ENCODE results near the gene OARD1. TPM values are rescaled to one million over a fixed set of nuclear protein-coding genes. Genes with fewer than 3 reads are reported as not detected.
A peak's percentile ranks its signal among the peaks of the same experiment; 100 is the strongest.

Gene OARD1
- total and polyA plus RNA-seq, 7 experiments from 2014 or later, result 31.1 to 55.8 (median 44.6) TPM

DNA sequence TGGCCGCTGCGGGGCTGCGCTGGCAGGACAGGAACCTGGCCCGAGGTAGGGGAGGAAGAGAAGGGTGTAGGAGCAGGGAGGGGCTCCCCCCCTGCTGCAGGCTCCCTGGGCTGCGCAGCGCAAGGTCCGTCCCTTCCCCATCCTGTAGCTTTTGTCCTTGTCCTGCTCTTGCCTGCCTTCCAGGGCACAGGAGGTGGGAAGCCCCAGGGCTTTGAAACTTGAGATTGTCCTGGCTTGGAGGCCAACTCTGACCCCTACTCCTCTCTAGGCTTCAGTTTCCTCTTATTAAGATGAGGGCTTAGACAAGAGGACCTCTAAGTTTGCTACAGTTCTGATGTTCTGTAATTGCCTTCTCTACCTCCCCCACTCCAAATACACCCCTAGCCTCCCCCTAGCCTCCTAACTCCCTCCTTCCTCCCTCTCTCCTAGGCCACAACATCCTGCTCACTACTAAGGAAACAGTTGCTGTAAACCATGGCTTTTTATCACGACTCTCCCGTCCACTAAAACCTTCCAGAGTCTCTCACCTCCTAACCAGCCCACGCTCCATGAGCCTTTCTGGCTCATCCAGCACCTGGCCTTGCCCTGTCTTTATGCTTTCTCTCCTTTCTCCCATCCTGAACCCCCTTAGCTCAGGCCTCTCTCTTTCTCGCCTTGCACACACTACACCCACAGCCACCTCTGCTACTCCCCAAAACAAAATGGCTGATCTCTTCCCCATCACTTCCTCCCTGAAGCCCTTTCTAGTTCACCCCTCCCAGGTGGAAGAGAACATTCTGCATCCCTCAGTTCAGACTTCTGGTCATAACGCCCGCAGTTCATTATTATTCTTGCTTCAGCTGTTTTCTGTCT, 43.4 kb downstream of the OARD1 start:
- CTCF ChIA-PET, result interaction anchor here (0.6 to 3.7 kb wide), 13 partner anchors 9 to 42 kb away, joined by 3 to 29 read pairs (median 4); partner anchors contain the start of gene UNC5CL
- H3K4me1 Mint-ChIP-seq, result peaks cover 17 to 25% (median 22%) of the 10 kb centered on the region in 7 donors
- Histone ChIP-seq H3K36me3 (ENCODE audit: control insufficient read depth in 2 of 3, insufficient read depth in 3 of 3, low read length in 3 of 3) (no peaks in the 10 kb centered on the region), H3K27ac (ENCODE audit: low read depth, low read length) (peak overlapping the region; percentile 53), H3K9me3 (ENCODE audit: control insufficient read depth in 2 of 3, low read length in 3 of 3) (no peaks in the 10 kb centered on the region), H3K27me3 (ENCODE audit: control insufficient read depth in 2 of 2, insufficient read depth in 2 of 2, low read length in 2 of 2) (no peaks in the 10 kb centered on the region), H3K4me3 (ENCODE audit: low read length) (peak overlapping the region; percentile 70), H3K4me1 (ENCODE audit: control insufficient read depth in 2 of 2, insufficient read depth in 2 of 2, low read length in 2 of 2) (peaks cover 6 to 16% of the 10 kb centered on the region in 2 donors)
- H3K4me3 Mint-ChIP-seq, result peak overlapping the region; percentile 86 to 91 (median 88)
- no peaks in the 10 kb centered on the region for H3K9me3 Mint-ChIP-seq
- peaks cover 0 to 6% (median 0%) of the 10 kb centered on the region in 5 donors for H3K36me3 Mint-ChIP-seq
- intact Hi-C loops (cut with micrococcal nuclease), result loop anchor here (1.0 to 10.0 kb wide), 6 partner anchors 11 to 1684 kb away; partner anchors contain the start of genes NFYA (in 1 of the 2), OARD1 (in 1 of the 2) and UNC5CL (in 1 of the 2)
- peak in 4 of 9 donors; percentile 5 to 21 (median 9) for DNase-seq
- H3K27ac Mint-ChIP-seq, result peak overlapping the region; percentile 71 to 94 (median 79)
- peak; percentile 41 for ATAC-seq
- POLR2A ChIA-PET, result interaction anchor here (0.6 to 2.2 kb wide), 3 partner anchors 36 to 44 kb away, joined by 3 to 6 read pairs (median 3); partner anchors contain the start of genes NFYA and OARD1
- H3K27me3 Mint-ChIP-seq, result no peaks in the 10 kb centered on the region

- H3K27me3 ChIP-seq (ENCODE audit: control insufficient read depth in 2 of 2, insufficient read depth in 2 of 2, low read length in 2 of 2), result no peaks in the 10 kb centered on the region
- H3K27ac ChIP-seq (ENCODE audit: low read depth, low read length), result peak overlapping the region; percentile 53
- H3K27me3 Mint-ChIP-seq, result no peaks in the 10 kb centered on the region
- H3K9me3 ChIP-seq (ENCODE audit: control insufficient read depth in 2 of 3, low read length in 3 of 3), result no peaks in the 10 kb centered on the region
- peak; percentile 94 for ATAC-seq
- DNase-seq, result peak; percentile 38 to 92 (median 73)
- peak overlapping the region; percentile 69 to 92 (median 87) for H3K27ac Mint-ChIP-seq
- intact Hi-C loops (cut with micrococcal nuclease), result loop anchor here (1.0 to 10.0 kb wide), 8 partner anchors 11 to 1683 kb away; partner anchors contain the start of genes NFYA (in 2 of the 2), OARD1 (in 2 of the 2) and UNC5CL (in 1 of the 2)
- H3K4me1 Mint-ChIP-seq, result peaks cover 17 to 25% (median 22%) of the 10 kb centered on the region in 7 donors
- ChIA-PET POLR2A (interaction anchor here (0.6 to 2.2 kb wide), 3 partner anchors 36 to 45 kb away, joined by 3 to 6 read pairs (median 3); partner anchors contain the start of genes NFYA and OARD1), CTCF (interaction anchor here (0.6 to 3.7 kb wide), 19 partner anchors 8 to 61 kb away, joined by 3 to 29 read pairs (median 4); partner anchors contain the start of genes NFYA, OARD1 and UNC5CL)
- H3K4me1 ChIP-seq (ENCODE audit: control insufficient read depth in 2 of 2, insufficient read depth in 2 of 2, low read length in 2 of 2), result peaks cover 6 to 16% of the 10 kb centered on the region in 2 donors
- peak overlapping the region; percentile 86 to 91 (median 88) for H3K4me3 Mint-ChIP-seq
- no peaks in the 10 kb centered on the region for H3K9me3 Mint-ChIP-seq
- H3K4me3 ChIP-seq (ENCODE audit: low read length), result peak overlapping the region; percentile 70
- no peaks in the 10 kb centered on the region for H3K36me3 ChIP-seq (ENCODE audit: control insufficient read depth in 2 of 3, insufficient read depth in 3 of 3, low read length in 3 of 3)
- H3K36me3 Mint-ChIP-seq, result peaks cover 0 to 4% (median 0%) of the 10 kb centered on the region in 5 donors
Measured at GRCh38 chr6:41027799-41028560, 44.2 kb downstream of the OARD1 start.

DNA sequence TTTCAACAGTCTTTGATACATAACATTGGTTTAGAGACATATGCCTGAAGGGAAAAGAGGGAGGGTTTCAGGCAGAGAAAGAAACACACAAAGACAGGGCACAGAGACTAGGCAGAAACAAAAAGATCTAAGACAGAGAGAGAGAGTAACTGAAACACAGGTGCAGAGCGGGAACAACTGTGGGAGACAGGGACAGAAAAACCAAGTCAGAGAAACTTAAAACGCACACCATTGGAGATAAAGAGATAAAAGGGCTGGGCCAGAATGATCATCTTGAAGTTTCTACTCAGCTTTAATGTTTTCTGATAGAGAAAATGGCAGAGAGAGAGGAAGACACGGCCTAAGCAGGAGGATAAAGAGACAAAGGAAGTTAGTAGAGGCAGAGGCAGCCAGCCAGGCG, 44.9 kb downstream of the OARD1 start:
- no peaks in the 10 kb centered on the region for H3K9me3 Mint-ChIP-seq
- peaks cover 17 to 25% (median 22%) of the 10 kb centered on the region in 7 donors for H3K4me1 Mint-ChIP-seq
- peaks cover 0 to 4% (median 0%) of the 10 kb centered on the region in 5 donors for H3K36me3 Mint-ChIP-seq
- Histone ChIP-seq H3K36me3 (ENCODE audit: control insufficient read depth in 2 of 3, insufficient read depth in 3 of 3, low read length in 3 of 3) (no peaks in the 10 kb centered on the region), H3K4me3 (ENCODE audit: low read length) (peak overlapping the region; percentile 70), H3K27ac (ENCODE audit: low read depth, low read length) (peak overlapping the region; percentile 53), H3K4me1 (ENCODE audit: control insufficient read depth in 2 of 2, insufficient read depth in 2 of 2, low read length in 2 of 2) (peaks cover 6 to 16% of the 10 kb centered on the region in 2 donors), H3K27me3 (ENCODE audit: control insufficient read depth in 2 of 2, insufficient read depth in 2 of 2, low read length in 2 of 2) (no peaks in the 10 kb centered on the region), H3K9me3 (ENCODE audit: control insufficient read depth in 2 of 3, low read length in 3 of 3) (no peaks in the 10 kb centered on the region)
- POLR2A ChIA-PET, result interaction anchor here (2.2 kb wide), 1 partner anchor 46 kb away, joined by 6 read pairs; the partner anchor contains the start of genes NFYA and OARD1
- CTCF ChIA-PET, result interaction anchor here (0.6 to 3.7 kb wide), 11 partner anchors 8 to 60 kb away, joined by 3 to 29 read pairs (median 5); partner anchors contain the start of genes NFYA, OARD1 and UNC5CL
- H3K27ac Mint-ChIP-seq, result peak overlapping the region; percentile 63 to 92 (median 87)
- DNase-seq (no peak), ATAC-seq (no peak)
- intact Hi-C loops (cut with micrococcal nuclease), result loop anchor here (1.0 to 10.0 kb wide), 6 partner anchors 21 to 1682 kb away; partner anchors contain the start of genes NFYA (in 1 of the 2) and OARD1 (in 1 of the 2)
- H3K27me3 Mint-ChIP-seq, result no peaks in the 10 kb centered on the region
- H3K4me3 Mint-ChIP-seq, result peak overlapping the region; percentile 86 to 91 (median 88)

GRCh38 chr6:41025966-41026530, 46.1 kb downstream of the OARD1 start:
- H3K27me3 Mint-ChIP-seq, result no peaks in the 10 kb centered on the region
- peaks cover 6 to 16% of the 10 kb centered on the region in 2 donors for H3K4me1 ChIP-seq (ENCODE audit: control insufficient read depth in 2 of 2, insufficient read depth in 2 of 2, low read length in 2 of 2)
- peaks cover 0 to 4% (median 0%) of the 10 kb centered on the region in 5 donors for H3K36me3 Mint-ChIP-seq
- H3K4me3 ChIP-seq (ENCODE audit: low read length), result no peak overlapping the region
- no peaks in the 10 kb centered on the region for H3K9me3 ChIP-seq (ENCODE audit: control insufficient read depth in 2 of 3, low read length in 3 of 3)
- DNase-seq, result no peak
- no peaks in the 10 kb centered on the region for H3K36me3 ChIP-seq (ENCODE audit: control insufficient read depth in 2 of 3, insufficient read depth in 3 of 3, low read length in 3 of 3)
- H3K27ac Mint-ChIP-seq, result peak overlapping the region in 3 of 9 donors; percentile 9 to 57 (median 51)
- peaks cover 17 to 25% (median 22%) of the 10 kb centered on the region in 7 donors for H3K4me1 Mint-ChIP-seq
- no peak for ATAC-seq
- peak overlapping the region in 3 of 10 donors; percentile 28 to 58 (median 30) for H3K4me3 Mint-ChIP-seq
- no peaks in the 10 kb centered on the region for H3K9me3 Mint-ChIP-seq
- CTCF ChIA-PET, result interaction anchor here (0.9 to 1.6 kb wide), 2 partner anchors 10 to 42 kb away, joined by 3 to 7 read pairs; no protein-coding TSS in a partner anchor
- intact Hi-C loops (cut with micrococcal nuclease), result loop anchor here (5.0 to 10.0 kb wide), 3 partner anchors 699 to 1681 kb away; no protein-coding TSS in a partner anchor
- no peak overlapping the region for H3K27ac ChIP-seq (ENCODE audit: low read depth, low read length)
- H3K27me3 ChIP-seq (ENCODE audit: control insufficient read depth in 2 of 2, insufficient read depth in 2 of 2, low read length in 2 of 2), result no peaks in the 10 kb centered on the region
- POLR2A ChIA-PET, result interaction anchor here (0.6 kb wide), 1 partner anchor 41 kb away, joined by 3 read pairs; no protein-coding TSS in a partner anchor

- peaks cover 0 to 2% (median 0%) of the 10 kb centered on the region in 5 donors for H3K27me3 Mint-ChIP-seq
- ATAC-seq, result no peak
- DNase-seq, result no peak
- peaks cover 0 to 6% (median 0%) of the 10 kb centered on the region in 11 donors for H3K9me3 Mint-ChIP-seq
- no peaks in the 10 kb centered on the region for H3K27me3 ChIP-seq (ENCODE audit: control insufficient read depth in 2 of 2, insufficient read depth in 2 of 2, low read length in 2 of 2)
- ChIA-PET POLR2A (no interaction called here), CTCF (interaction anchor here (1.4 to 2.1 kb wide), 2 partner anchors 16 to 18 kb away, joined by 4 to 7 read pairs; partner anchors contain the start of gene UNC5CL)
- H3K36me3 ChIP-seq (ENCODE audit: control insufficient read depth in 2 of 3, insufficient read depth in 3 of 3, low read length in 3 of 3), result no peaks in the 10 kb centered on the region
- H3K4me1 Mint-ChIP-seq, result peaks cover 10 to 14% (median 11%) of the 10 kb centered on the region in 7 donors
- no peak overlapping the region for H3K27ac Mint-ChIP-seq
- peaks cover 5 to 6% of the 10 kb centered on the region in 2 donors for H3K4me1 ChIP-seq (ENCODE audit: control insufficient read depth in 2 of 2, insufficient read depth in 2 of 2, low read length in 2 of 2)
- no peak overlapping the region for H3K27ac ChIP-seq (ENCODE audit: low read depth, low read length)
- no peaks in the 10 kb centered on the region for H3K9me3 ChIP-seq (ENCODE audit: control insufficient read depth in 2 of 3, low read length in 3 of 3)
- peaks cover 0 to 14% (median 3%) of the 10 kb centered on the region in 5 donors for H3K36me3 Mint-ChIP-seq
- intact Hi-C loops (cut with micrococcal nuclease), result loop anchor here in 1 of 2 donors (10.0 kb wide), 1 partner anchor 1678 kb away; no protein-coding TSS in a partner anchor
- H3K4me3 ChIP-seq (ENCODE audit: low read length), result no peak overlapping the region
- H3K4me3 Mint-ChIP-seq, result no peak overlapping the region
Measured at GRCh38 chr6:41023114-41023513, 49.0 kb downstream of the OARD1 start.
